Endothelial cell of umbilical vein (primary cell): ENCODE measurements around the gene FBXO21. TPM values are rescaled to one million over a fixed set of nuclear protein-coding genes. Genes with fewer than 3 reads are reported as not detected.
A peak's percentile ranks its signal among the peaks of the same experiment; 100 is the strongest.

Source experiments
- BruUV-seq: library from RNA; stranded (reverse); fragments of 400-500 nt; replicated peaks from 2 replicates; lab custom pipeline; 2021; lab: Mats Ljungman, UMichigan
- CTCF ChIA-PET: fragments of 300-600, 350-600 bp; sonication (Branson Sonifier 250); formaldehyde crosslinking; loops from one replicate; lab custom pipeline; 2021; ENCODE audit warnings: antibody characterized with exemption, inconsistent platforms; lab: Charles Lee
- POLR2A ChIA-PET: fragments of 300-600, 350-600 bp; sonication (Branson Sonifier 250); formaldehyde crosslinking; loops from one replicate; lab custom pipeline; 2021; ENCODE audit warnings: antibody characterized with exemption, inconsistent platforms; lab: Charles Lee
- DNase-seq: peaks from one replicate; pipeline ENCODE4 v3.0.0-alpha.2; 2011; ENCODE audit warnings: low read depth, low spot score
- FAIRE-seq: peaks from 2 replicates; lab custom pipeline; 2011; peaks lifted over from hg19 to GRCh38; lab: Jason Lieb, UNC
- H2AFZ ChIP-seq: 2 replicates; pipeline ENCODE4 v1.6.0; 2012; ENCODE audit warnings: low read depth, low read length, control low read depth, inconsistent platforms
- H3K27ac ChIP-seq: 2 replicates; pipeline ENCODE4 v1.5.1; 2011; ENCODE audit warnings: low read depth, mild to moderate bottlenecking, control low read depth, low read length, moderate library complexity; ENCODE audit not compliant: insufficient read depth
- H3K27me3 ChIP-seq, 2 experiments: 2 replicates each; pipeline versions ENCODE4 v1.6.0 to v1.6.1; 2011; ENCODE audit warnings: low read length in 2 of 2, mixed read lengths in 1 of 2; ENCODE audit not compliant: control insufficient read depth in 2 of 2, insufficient read depth in 2 of 2
- H3K36me3 ChIP-seq, 2 experiments: 2 replicates in 1 of 2; 3 replicates in 1 of 2; pipeline ENCODE4 v1.5.1; 2011; ENCODE audit warnings: low read length in 2 of 2, mild to moderate bottlenecking in 1 of 2, moderate library complexity in 1 of 2; ENCODE audit not compliant: control insufficient read depth in 2 of 2, insufficient read depth in 2 of 2; ENCODE audit errors: extremely low read depth in 1 of 2
- H3K4me1 ChIP-seq: 3 replicates; pipeline ENCODE4 v1.5.1; 2011; ENCODE audit warnings: mild to moderate bottlenecking, low read length; ENCODE audit not compliant: control insufficient read depth, insufficient read depth; ENCODE audit errors: extremely low read depth
- H3K4me2 ChIP-seq: 2 replicates; pipeline ENCODE4 v1.6.1; 2011; ENCODE audit warnings: low read length, control low read depth, mixed read lengths; ENCODE audit not compliant: insufficient read depth
- H3K4me3 ChIP-seq, 3 experiments: fragments of 200-600 bp in 1 of 3; sonication (generic), shearing (Covaris generic) in 1 of 3; replicated peaks in 1 of 3; 2 replicates each; pipeline ENCODE4 v1.5.1; 2011 to 2016; ENCODE audit warnings: control low read depth in 3 of 3, low read length in 3 of 3, mild to moderate bottlenecking in 2 of 3, inconsistent platforms in 1 of 3, low read depth in 1 of 3, moderate library complexity in 1 of 3; ENCODE audit not compliant: insufficient read depth in 1 of 3
- H3K79me2 ChIP-seq: 2 replicates; pipeline ENCODE4 v1.6.0; 2012; ENCODE audit warnings: low read length, inconsistent platforms; ENCODE audit not compliant: control insufficient read depth, insufficient read depth
- H3K9ac ChIP-seq: replicated peaks from 2 replicates; pipeline ENCODE3; 2011; ENCODE audit warnings: low read length, control low read depth; ENCODE audit not compliant: insufficient read depth; ENCODE audit errors: extremely low read depth
- H3K9me1 ChIP-seq: replicated peaks from 3 replicates; pipeline ENCODE4 v1.6.0; 2011; ENCODE audit warnings: mild to moderate bottlenecking, low read length; ENCODE audit not compliant: control insufficient read depth, insufficient read depth; ENCODE audit errors: extremely low read depth
- H3K9me3 ChIP-seq: replicated peaks from 2 replicates; pipeline ENCODE4 v1.5.1; 2012; ENCODE audit warnings: low read length, inconsistent platforms; ENCODE audit not compliant: control insufficient read depth, insufficient read depth
- H4K20me1 ChIP-seq: replicated peaks from 2 replicates; pipeline ENCODE3; 2011; ENCODE audit warnings: mild to moderate bottlenecking, low read length; ENCODE audit not compliant: control insufficient read depth, insufficient read depth; ENCODE audit errors: extremely low read depth
- GATA2 ChIP-seq: IDR thresholded peaks from 2 replicates; pipeline ENCODE4 v1.7.0; 2011; ENCODE audit warnings: low read depth, mild to moderate bottlenecking, moderate library complexity, mixed read lengths, low read length; ENCODE audit not compliant: insufficient read length, insufficient read depth
- MYC ChIP-seq: IDR thresholded peaks from one replicate; pipeline ENCODE4 v1.6.1; 2011; ENCODE audit warnings: mild to moderate bottlenecking, low read depth, low read length
- POLR2A ChIP-seq: IDR thresholded peaks from 2 replicates; pipeline ENCODE4 v1.6.1; 2012; ENCODE audit warnings: low read depth, mild to moderate bottlenecking, control low read depth, low read length
- POLR2AphosphoS5 ChIP-seq: IDR thresholded peaks from 2 replicates; pipeline ENCODE4 v1.6.1; 2012; ENCODE audit warnings: low read depth, mild to moderate bottlenecking, control low read depth, low read length, moderate library complexity; ENCODE audit not compliant: insufficient read depth
- dilution Hi-C: fragments of 300-500 bp; cut with MboI; formaldehyde crosslinking; loops from one replicate; pipeline ENCODE4 v1.15.0; 2019; ENCODE audit warnings: low sequenced_read_pairs; ENCODE audit not compliant: extremely low pct_ligation_motif_present
- intact Hi-C: fragments of 100-400 bp; cut with micrococcal nuclease; formaldehyde crosslinking; loops from one replicate; pipeline ENCODE4 v1.10.0; 2022
- polyA plus RNA-seq, 4 experiments: library from polyadenylated mRNA; depleted of rRNA in 3 of 4; stranded (reverse) in 3 of 4; unstranded in 1 of 4; fragments of >200 nt; gene quantifications; 2 replicates each; pipeline versions ENCODE4 v1.2.1 to v1.2.3, GENCODE V29; 2011 to 2012; ENCODE audit warnings: missing spikeins in 1 of 4
- total RNA-seq: library from RNA; stranded (reverse); gene quantifications from 2 replicates; pipeline ENCODE4 v1.2.3, GENCODE V29; 2021
- TF ChIP-seq, protein P1 (sequence below), 2 donors: IDR thresholded peaks; 1 replicate in 1 of 2; 2 replicates in 1 of 2; pipeline ENCODE4 v1.5.1; 2011; ENCODE audit warnings: low read length in 2 of 2, mild to moderate bottlenecking in 2 of 2, moderate library complexity in 2 of 2, control low read depth in 1 of 2, inconsistent platforms in 1 of 2, low read depth in 1 of 2; ENCODE audit not compliant: insufficient read depth in 1 of 2; ENCODE audit errors: extremely low read depth in 1 of 2
- TF ChIP-seq, protein P2 (sequence below): IDR thresholded peaks from 2 replicates; pipeline ENCODE4 v1.6.1; 2011; ENCODE audit not compliant: insufficient read depth, insufficient read length

Gene FBXO21
- total and polyA plus RNA-seq, 2 donors (not counting 3 experiments of a cell fraction or from before 2014, with no cell fraction given), result 41.6 to 66.7 TPM

DNA sequence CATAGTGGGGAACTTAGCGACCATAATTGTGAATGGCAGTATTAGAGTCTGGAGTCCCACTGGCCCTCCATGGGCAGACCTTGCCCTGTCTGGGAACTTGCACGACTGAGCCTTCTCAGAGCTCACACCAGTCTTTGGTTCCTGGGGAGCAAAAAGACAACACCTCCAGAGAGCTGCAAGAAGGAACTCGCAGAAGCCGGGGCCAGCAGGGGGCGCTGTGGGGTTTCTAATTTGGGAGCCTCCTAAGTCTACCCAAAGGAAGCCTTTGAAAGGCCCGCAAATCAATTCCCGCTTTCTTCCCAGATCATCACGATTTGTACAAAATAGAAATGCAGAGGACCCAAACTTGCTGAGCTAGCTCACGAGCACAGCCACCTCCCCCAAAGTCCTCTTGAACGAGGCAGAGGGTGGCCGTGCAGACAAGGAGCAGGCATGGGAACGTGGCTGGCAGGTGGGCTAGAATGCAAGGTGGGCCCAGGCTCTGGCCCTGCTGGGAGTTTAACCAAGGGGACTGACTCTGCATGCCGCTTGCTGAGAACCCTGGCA lies 46.3 kb upstream of the FBXO21 start:
- POLR2A ChIA-PET, result no interaction called here
- FAIRE-seq (peak; percentile 67), DNase-seq (peak; percentile 45)
- BruUV-seq, result no TSS peak
- Histone ChIP-seq H3K4me1 (no peaks in the 10 kb centered on the region), H3K79me2 (no peaks in the 10 kb centered on the region), H3K9me3 (no peaks in the 10 kb centered on the region), H3K36me3 (no peaks in the 10 kb centered on the region), H3K4me3 (no peak overlapping the region), H2AFZ (no peak overlapping the region), H3K9me1 (no peaks in the 10 kb centered on the region), H3K27ac (no peak overlapping the region), H3K27me3 (no peaks in the 10 kb centered on the region), H3K9ac (no peak overlapping the region), H3K4me2 (no peak overlapping the region), H4K20me1 (no peaks in the 10 kb centered on the region)
- dilution Hi-C loops (no loop called here), intact Hi-C loops (loop anchor here (1.0 to 5.0 kb wide), 6 partner anchors 130 to 618 kb away; no protein-coding TSS in a partner anchor)
- CTCF ChIA-PET, result interaction anchor here (0.7 to 4.5 kb wide), 21 partner anchors 9 to 828 kb away, joined by 3 to 147 read pairs (median 5); no protein-coding TSS in a partner anchor
- TF ChIP-seq, protein P1, sequence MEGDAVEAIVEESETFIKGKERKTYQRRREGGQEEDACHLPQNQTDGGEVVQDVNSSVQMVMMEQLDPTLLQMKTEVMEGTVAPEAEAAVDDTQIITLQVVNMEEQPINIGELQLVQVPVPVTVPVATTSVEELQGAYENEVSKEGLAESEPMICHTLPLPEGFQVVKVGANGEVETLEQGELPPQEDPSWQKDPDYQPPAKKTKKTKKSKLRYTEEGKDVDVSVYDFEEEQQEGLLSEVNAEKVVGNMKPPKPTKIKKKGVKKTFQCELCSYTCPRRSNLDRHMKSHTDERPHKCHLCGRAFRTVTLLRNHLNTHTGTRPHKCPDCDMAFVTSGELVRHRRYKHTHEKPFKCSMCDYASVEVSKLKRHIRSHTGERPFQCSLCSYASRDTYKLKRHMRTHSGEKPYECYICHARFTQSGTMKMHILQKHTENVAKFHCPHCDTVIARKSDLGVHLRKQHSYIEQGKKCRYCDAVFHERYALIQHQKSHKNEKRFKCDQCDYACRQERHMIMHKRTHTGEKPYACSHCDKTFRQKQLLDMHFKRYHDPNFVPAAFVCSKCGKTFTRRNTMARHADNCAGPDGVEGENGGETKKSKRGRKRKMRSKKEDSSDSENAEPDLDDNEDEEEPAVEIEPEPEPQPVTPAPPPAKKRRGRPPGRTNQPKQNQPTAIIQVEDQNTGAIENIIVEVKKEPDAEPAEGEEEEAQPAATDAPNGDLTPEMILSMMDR (IDR thresholded peaks at IDR 0.05; ENCODE audit: extremely low read depth in 1 of 2, insufficient read depth in 1 of 2, low read depth in 1 of 2, low read length in 2 of 2), result peak; percentile 78 to 91
- no peak for TF ChIP-seq GATA2
- TF ChIP-seq, protein P2, sequence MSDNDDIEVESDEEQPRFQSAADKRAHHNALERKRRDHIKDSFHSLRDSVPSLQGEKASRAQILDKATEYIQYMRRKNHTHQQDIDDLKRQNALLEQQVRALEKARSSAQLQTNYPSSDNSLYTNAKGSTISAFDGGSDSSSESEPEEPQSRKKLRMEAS, result no peak
- TF ChIP-seq POLR2A, result no peak

DNA sequence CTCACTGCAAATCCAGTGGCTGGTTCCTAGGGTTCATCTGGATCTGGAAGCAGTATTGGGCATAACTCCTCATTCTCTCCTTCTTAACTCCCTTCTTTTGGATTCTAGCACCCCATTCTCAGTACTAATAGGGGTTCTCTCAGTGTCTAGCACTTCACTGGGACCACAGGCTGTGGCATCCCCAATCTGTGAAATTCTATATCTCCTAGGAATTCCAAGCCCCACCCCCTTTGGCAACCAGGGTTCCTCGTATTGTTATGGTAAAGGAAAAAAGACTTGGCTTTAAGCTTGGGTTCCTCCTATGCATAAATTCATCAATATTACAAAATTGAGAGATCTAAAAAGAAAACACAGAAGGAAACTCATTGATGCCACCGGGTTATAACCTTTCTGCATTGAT lies 45.0 kb upstream of the FBXO21 start:
- no peak for FAIRE-seq
- no peaks in the 10 kb centered on the region for H3K36me3 ChIP-seq
- CTCF ChIA-PET, result interaction anchor here (0.8 to 4.5 kb wide), 11 partner anchors 8 to 622 kb away, joined by 4 to 147 read pairs (median 11); no protein-coding TSS in a partner anchor

More for the DNA sequence above, 45.0 kb upstream of the FBXO21 start:
- Histone ChIP-seq H3K4me2 (no peak overlapping the region), H3K9me1 (no peaks in the 10 kb centered on the region), H2AFZ (no peak overlapping the region), H4K20me1 (no peaks in the 10 kb centered on the region), H3K4me1 (no peaks in the 10 kb centered on the region), H3K9ac (no peak overlapping the region), H3K79me2 (no peaks in the 10 kb centered on the region), H3K27me3 (no peaks in the 10 kb centered on the region), H3K27ac (no peak overlapping the region), H3K4me3 (no peak overlapping the region), H3K9me3 (no peaks in the 10 kb centered on the region)
- POLR2A ChIA-PET, result no interaction called here
- dilution Hi-C loops (no loop called here), intact Hi-C loops (loop anchor here (5.0 kb wide), 1 partner anchor 437 kb away; no protein-coding TSS in a partner anchor)
- DNase-seq, result no peak
- no TSS peak for BruUV-seq
- TF ChIP-seq, protein P2, result no peak
- TF ChIP-seq MYC (no peak), POLR2AphosphoS5 (no peak)
- TF ChIP-seq, protein P1 (IDR thresholded peaks at IDR 0.05; ENCODE audit: extremely low read depth in 1 of 2, insufficient read depth in 1 of 2, low read depth in 1 of 2, low read length in 2 of 2), result no peak
